Stimulated activated CD8-positive, alpha-beta memory T cell treated with anti-CD3 and anti-CD28 coated beads, Interleukin-2, amount 100 ng/mL, for 48 hours (primary cell): ENCODE results near the gene STAB2.
"Not testable (repeated sequence)": the region's sequence is repeated elsewhere in the genome, so short reads cannot be mapped to it uniquely, and the experiment has no call there.

Source experiments
- DNase-seq, 2 donors: peaks; one replicate each; pipeline ENCODE4 v3.0.0-alpha.2; 2020; ENCODE audit warnings: low read depth in 2 of 2

The STAB2 gene

DNA sequence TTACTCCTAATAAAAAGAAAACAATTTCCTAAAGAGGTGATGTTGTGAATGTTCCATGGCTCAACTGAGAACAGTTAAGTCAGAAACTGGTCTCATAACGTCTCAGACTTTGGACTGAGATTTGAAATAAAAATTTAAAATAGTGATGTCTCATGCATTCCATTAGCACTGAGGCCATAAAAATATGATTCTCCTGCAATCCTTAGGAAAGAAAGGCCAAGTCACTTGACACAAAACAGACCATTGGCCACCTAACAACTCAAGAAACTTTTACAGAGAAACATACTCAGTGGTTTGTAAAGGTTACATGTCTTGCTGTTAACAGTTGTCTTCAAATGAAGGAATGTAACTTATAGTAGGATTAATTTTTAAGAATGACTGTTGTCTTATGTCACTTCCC is 58.1 kb downstream of the STAB2 start:
- DNase-seq = no peak

DNA sequence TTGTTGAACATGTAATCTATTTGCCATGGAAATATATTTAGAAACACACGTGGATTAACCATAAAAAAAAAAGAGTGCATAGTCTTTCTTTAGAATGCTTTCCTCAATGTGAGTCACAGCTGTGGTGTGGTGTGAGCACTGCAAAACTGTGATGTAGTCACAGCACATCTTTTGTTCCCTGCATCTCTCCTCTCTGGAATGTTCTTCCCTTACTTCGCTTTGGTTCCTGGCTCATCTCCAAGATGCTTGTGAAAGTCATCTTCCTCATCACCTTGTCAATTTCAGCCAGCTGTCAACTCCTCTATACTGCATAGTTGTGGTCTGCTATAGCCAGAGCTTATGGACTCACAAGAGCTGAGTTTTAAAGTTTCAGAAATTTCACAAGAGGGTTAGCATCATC is 60.2 kb downstream of the STAB2 start:
- no peak for DNase-seq

DNA sequence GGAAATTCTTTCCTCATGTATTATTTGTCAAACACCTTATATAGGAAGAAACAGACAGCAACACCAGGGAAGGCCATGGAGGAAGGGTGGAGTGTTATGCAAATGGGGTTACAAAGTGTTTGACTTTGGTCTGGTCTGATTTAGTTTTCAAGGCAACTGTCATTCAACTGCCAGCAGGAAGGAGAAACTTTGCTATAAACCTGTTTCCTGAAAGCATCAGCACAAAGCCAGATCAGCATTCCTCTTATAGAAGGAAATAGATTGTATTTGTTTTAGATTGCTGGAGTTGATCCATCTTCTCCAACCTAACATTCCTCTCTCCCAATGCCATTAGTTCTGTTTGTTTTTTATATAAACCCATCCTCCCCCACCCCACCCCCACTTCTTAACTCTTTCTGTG is 65.7 kb downstream of the STAB2 start:
- no peak for DNase-seq

DNA sequence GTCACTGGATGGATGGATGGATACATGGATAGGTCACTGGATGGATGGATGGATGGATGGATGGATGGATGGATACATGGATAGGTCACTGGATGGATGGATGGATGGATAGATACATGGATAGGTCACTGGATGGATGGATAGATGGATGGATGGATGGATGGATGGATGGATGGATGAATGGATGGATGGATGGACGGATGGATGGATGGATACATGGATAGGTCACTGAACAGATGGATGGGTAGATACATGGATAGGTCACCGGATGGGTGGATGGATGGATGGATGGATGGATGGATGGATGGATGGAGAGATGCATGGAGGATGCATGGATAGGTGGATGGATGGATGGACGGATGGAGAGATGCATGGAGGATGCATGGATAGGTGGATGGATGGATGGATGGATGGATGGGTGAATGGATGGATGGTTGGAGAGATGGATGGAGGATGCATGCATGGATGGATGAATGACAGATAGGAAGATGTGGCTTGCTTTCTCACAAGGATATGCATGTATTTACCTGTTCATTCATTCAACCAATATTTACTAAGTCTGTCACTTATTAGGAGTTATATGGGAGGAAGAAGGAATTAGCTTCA is 66.6 kb downstream of the STAB2 start:
- not testable (repeated sequence) for DNase-seq

DNA sequence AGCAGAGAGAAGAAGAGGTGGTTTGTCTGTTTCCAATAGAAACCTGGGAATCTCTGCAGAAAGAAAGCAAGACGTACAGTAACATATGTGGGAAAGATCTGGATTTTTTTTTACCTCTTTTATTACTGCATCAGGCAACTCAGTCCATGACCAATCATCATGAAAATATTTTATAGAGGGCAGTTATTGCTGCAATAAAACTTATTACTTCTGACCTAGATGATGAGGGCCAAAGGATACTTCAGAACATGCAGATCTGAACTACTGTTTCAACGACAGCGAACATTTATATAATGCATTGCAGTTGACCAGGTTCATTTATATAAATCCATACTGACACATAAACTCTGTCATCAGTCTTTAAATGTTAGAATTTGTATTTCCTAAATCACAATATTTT is 67.7 kb downstream of the STAB2 start:
- DNase-seq = no peak

DNA sequence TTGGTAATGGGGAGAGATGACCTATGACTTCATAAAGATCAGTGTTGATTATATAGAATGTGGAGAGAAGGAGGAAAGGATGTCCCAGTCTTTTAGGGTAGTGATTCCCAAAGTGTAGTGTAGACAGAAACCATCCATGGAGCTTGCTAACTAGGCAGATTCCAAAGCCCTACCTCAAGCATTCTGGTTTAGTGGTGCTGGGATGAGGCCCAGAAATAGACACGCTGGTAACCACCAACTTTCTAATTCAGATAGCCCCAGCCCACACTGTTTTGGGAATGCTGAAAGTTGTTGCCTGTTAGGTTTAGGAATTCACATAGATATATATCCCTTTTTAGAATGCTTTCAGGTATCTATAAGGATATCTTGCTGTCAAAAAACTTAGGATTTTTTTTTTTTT is 69.2 kb downstream of the STAB2 start:
- DNase-seq = no peak

DNA sequence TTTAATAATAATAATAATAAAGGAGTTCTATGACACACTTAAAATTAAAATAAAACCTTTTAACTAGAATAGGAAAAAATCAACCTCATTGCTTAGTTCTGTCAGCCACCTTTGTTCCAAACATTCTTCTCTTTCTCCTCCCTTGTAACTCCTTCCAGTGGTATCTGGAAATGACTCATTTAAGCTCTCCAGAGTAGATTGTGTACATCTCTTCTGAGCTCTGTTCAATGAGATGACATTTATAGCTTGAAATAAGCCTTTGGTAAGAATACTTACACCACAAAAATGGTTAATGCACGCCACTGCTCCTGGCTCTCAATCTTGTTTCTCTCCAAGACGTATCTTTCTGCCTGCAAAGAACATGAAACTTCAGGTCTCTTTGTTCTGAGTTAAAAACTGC is 70.3 kb downstream of the STAB2 start:
- no peak for DNase-seq

DNA sequence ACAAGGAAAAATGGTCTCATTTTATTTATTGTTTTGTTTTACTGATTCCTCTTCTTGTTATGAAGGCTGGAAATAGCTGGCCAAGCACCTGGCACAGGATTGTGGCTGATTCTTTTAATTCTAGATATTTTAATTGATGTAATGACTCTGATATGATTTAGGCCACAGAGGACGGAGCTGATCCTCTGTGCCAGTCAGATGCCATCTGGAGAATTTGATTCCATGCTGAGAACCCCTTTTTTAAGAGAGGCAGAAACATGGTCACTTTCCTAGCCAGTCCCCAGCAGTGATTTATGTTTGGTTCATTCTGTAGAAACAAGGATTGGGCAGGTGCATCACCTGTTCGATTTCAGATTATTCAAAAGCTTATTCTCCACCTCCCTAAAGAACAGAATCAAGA is 77.6 kb downstream of the STAB2 start:
- no peak for DNase-seq

DNA sequence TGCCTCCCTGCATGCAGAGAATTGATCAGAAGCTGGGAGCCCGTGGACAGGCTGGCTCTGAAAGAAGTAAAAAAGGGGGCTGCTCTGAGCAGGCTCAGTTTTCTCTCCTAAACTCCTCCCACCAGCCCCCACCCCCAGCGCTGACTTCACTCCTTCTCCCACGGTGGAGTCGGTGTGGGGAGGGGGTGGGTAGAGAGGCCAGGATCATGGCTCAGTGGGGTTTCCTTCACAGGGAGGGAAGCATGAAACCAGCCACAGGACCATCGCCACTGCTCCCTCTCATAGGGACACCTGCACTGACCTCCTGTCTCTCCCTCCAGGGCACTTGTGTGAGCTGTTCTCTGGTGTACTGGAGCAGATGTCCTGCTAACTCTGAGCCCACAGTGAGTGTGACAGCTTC is 78.9 kb downstream of the STAB2 start:
- no peak for DNase-seq

DNA sequence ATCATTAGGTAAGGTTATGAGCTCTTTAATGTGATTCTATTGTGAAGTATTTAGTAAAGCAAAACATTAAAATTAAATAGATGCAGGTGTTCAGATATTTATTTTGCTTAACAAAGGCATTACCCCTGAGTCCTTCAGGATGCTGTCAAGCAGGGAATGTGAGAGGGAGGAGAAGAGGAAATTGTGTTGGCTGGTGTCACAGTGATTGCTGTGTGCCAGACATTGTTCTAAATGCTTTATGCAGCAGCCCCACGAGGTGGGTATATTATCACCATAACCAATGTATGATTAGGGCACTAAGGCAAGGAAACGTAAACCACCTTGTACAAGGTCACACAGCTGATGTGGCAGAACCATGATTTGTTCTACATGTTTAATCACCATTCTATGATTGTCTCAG is 80.1 kb downstream of the STAB2 start:
- no peak for DNase-seq

DNA sequence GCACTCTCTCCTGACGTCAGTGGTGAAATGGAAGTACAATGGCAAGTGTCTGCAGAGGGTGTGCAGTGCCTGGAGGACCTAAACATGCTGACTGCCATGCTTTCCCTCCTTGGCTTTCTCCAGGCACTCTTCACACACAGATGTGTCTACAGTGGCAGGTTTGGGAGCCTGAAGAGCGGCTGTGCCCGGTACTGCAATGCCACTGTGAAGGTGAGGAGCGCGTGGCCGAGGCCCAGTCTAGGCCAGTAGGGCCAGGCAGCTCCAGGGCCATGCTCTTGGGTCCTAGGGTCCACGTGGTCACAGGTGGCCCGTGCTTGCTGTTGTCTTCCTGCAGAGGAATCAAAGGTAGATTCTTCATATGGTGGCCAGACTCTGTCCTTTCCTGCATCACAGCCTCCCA is 81.4 kb downstream of the STAB2 start:
- DNase-seq = no peak

DNA sequence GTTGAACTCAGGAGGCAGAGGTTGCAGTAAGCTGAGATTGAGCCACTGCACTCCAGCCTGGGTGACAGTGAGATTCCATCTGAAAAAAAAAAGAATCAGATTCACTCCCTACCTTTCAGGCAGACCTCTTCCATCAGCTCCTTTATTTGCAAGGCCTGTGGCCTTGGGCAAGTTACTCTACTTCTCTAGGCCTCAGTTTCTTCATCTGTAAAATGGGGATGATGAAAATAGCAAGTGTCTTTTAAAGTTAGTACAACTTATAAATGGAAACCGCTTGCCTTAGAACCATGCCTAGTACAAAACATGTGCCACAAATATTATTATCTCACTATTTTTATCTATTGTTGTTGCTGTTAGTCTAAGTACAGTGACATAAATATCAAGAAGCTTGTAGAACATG is 84.3 kb downstream of the STAB2 start:
- DNase-seq = no peak

DNA sequence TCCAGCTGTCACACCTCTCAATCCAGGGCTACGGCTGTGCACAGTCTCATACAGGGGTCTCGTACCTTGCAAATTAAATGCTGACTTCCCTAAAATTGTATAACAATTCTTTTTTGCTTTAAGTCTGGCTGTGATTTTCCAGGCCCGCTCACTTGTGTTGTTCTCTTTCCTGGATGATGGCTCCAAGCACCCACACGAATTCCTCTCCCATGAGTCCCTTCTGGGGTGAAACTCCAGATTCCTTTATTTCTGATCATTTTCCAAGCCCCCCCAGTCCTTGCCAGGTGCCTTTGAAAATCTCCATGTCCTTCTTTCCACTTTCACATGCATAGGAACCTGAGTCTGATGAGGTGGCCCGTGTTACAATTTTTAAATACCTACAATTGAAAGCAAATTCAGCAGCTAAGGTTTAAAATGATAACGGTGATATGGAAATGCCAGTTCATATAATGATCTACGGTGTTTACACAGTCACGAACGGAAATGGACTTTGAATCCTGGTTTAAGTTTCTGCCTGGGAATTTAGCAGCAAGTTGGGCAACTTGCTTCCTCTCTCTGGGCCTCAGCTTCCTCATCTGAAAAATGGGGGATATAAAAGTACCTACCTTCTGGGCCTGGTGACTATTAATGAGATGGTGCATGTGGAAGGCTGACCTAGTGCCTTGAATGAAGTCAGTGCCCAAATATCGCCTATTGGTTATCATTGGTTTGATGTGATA is 85.5 kb downstream of the STAB2 start:
- DNase-seq = no peak

DNA sequence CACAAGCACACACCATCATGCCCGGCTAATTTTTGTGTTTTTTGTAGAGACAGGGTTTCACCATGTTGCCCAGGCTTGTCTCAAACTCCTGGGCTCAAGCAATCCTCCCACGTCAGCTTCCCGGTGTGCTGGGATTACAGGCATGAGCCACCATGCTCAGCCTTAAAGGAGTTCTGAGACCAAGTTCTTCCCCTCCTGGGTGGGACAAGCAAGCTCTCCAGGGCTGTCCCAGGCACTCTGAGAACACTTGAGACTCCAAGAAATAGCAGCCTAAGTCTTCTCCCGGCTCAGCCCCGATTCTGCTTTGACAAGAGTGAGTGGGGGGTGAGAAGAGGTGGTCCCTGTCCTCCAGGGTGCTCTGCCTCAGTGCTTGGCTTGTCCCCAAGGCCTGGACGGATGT is 86.4 kb downstream of the STAB2 start:
- DNase-seq = no peak

DNA sequence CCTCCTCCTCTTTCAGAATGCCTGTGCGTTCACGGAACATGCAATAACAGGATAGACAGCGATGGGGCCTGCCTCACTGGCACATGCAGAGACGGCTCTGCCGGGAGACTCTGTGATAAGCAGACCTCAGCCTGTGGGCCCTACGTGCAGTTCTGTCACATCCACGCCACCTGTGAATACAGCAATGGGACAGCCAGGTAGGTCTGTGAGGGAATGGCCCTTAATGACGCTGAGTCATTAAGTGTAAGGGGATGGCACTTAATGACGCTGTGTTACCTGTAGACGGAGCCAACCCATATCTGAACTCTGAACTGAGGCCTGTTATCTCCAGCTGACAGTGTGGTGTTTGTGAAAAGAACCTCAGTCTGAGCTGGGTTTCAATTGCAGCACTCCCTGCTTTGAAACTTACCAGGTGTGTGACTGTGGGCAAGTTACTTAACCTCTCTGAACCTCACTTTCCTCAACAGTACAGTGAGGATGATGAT is 86.9 kb downstream of the STAB2 start:
- no peak for DNase-seq

DNA sequence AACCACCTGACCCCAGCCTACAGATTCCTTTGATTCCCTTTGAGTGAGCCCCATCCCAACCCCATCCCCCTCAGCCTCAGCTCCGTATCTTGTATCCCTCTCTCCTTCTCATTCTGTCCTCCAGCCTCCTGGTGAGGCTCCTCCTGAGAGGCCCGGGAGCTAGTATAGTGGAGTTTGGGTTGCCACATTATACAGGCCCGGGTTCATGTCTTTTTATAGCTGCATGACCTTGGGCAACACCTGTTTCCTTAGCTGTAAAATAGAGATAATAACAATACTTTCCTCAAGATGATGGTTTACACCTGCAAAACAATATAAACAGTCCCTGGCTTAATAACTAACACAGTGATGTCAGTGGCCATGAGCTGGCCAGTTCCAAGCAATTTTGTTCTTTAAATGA is 89.8 kb downstream of the STAB2 start:
- DNase-seq = no peak

DNA sequence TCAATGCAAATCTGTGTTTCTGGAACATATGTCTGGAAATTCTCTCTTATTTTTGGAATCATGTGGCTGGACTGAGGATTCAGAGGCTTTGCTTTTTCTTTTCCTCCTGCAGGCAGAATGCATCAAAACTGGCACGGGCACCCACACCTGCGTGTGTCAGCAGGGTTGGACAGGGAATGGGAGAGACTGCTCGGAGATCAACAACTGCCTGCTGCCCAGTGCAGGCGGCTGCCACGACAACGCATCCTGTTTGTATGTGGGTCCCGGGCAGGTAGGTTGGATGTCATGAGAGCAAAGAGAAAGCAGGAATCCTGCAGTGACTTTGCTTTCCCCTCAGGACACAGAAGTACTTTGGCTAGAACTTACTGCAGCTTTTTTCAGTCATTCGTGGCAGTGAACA is 90.3 kb downstream of the STAB2 start:
- no peak for DNase-seq

DNA sequence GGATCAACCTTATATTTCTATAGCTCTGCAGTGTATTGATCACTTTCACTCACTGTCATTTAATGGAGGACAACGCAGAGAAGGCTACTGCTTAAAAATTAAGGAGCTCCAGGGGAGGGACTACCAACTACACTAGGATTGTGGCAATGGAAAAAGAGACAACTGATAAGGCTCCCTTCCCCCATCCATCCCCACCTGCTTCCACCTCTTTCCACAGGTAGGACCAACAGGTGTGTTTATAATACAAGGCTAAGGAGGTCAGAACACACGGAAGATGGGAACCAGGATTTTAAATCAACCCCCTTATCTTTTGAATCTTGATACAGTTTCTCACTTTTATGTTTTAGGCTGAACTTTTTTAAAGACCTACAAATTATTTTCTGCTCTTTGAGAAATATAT is 90.8 kb downstream of the STAB2 start:
- DNase-seq = no peak

DNA sequence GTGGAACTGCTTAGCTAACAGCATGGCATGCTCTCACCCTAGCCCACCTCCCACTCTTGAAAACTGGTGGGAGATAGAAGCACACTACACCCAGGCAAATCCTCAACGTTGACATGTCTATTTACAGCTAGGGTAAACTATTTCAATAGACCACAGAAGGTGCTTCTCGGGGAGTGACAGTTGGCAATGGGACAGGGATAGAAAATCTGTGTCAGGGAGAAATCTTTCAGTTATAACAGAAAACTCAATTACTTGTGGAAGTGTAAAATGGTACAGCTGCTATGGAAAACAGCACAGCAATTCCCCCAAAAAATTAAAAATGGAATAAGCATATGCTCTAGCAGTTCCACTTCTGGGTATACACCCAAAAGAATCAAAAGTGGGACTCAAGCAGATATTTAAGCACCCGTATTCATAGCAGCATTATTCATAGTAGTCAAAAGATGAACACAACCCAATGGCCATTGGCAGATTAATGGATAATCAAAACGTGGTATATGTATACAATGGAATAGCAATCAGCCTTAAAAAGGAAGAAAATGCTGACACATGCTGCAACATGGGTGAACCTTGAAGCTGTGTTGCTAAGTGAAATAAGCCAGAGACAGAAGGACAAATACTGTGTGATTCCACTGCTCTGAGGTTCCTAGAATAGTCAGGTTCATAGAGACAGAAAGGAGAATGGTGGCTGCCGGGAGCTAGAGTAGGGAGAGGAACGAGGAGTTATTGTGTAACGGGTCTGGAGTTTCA is 92.5 kb downstream of the STAB2 start:
- no peak for DNase-seq

DNA sequence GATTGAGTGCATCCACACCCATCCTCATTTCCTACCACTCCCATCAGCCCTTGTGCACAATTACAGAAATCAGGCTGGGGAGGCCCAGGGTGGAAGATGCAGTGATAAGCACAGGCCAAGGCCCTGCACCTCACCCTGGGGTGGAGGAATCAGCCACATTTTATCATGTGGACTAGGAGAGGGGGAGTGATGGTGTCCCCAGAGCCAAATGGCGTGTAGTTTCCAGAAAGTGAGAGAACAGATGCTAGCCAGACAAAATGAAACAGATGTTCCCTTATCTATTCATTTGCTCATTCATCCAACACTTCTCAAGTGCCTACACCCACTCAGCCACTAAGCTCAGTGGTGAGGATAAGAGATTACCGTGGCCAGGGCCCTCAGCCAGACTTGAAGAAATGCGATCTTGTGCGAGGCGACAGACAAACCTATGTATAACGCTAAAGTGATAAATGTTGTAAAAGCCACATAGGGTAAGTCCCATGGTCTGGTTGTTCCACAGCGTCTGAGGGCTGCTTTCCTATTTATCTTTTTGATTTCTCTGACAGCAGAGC is 93.6 kb downstream of the STAB2 start:
- no peak for DNase-seq

DNA sequence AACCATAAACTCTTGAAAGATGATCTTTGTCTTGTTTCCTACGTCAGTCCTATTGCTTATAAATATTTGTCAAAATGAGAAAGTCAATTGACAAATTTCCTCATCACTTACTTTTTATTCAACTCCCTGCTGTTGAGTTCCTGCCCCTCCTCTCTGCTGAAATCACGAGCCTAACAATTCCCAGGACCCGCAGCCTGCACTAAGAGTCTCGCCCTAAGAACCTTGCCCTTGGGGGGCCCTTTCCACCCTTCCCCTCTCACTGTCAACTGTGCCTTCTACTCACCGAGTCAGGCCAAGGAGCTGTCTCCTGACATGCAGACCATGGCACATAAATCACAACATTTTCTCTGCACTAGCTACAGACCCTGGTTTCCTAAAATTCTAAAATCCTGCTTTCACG is 99.0 kb downstream of the STAB2 start:
- no peak for DNase-seq

DNA sequence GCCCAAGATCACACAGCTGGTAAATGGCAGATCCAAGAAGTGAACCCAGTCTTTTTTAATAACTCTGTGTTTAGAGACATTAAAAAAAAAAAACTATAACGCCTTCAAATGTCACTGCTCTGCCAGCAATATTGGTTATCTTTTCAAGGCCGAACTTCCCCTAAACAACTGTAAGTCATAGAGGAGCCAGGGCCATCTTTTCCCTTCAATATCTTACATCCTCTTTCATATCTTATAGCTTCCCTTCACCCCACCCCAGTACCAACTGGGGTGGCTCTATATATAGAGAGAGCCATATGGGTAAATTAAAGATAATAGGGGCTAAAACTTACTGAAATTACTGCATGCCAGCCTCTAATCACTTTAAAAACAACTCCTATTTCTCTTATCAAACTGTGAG is 100.2 kb downstream of the STAB2 start:
- no peak for DNase-seq
